ENCODE measurements around the gene TRABD2B.

The TRABD2B gene

GRCh38 chr1:47830021-47830420, 167.2 kb downstream of the TRABD2B start:
- no peak overlapping the region for H3K27ac ChIP-seq
- TF ChIP-seq, protein P1, sequence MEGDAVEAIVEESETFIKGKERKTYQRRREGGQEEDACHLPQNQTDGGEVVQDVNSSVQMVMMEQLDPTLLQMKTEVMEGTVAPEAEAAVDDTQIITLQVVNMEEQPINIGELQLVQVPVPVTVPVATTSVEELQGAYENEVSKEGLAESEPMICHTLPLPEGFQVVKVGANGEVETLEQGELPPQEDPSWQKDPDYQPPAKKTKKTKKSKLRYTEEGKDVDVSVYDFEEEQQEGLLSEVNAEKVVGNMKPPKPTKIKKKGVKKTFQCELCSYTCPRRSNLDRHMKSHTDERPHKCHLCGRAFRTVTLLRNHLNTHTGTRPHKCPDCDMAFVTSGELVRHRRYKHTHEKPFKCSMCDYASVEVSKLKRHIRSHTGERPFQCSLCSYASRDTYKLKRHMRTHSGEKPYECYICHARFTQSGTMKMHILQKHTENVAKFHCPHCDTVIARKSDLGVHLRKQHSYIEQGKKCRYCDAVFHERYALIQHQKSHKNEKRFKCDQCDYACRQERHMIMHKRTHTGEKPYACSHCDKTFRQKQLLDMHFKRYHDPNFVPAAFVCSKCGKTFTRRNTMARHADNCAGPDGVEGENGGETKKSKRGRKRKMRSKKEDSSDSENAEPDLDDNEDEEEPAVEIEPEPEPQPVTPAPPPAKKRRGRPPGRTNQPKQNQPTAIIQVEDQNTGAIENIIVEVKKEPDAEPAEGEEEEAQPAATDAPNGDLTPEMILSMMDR (conservative IDR thresholded peaks at IDR 0.05) = no peak

GRCh38 chr1:47828978-47829377, 168.2 kb downstream of the TRABD2B start:
- no peak overlapping the region for H3K27ac ChIP-seq
- TF ChIP-seq, protein P1 (conservative IDR thresholded peaks at IDR 0.05) = no peak

DNA sequence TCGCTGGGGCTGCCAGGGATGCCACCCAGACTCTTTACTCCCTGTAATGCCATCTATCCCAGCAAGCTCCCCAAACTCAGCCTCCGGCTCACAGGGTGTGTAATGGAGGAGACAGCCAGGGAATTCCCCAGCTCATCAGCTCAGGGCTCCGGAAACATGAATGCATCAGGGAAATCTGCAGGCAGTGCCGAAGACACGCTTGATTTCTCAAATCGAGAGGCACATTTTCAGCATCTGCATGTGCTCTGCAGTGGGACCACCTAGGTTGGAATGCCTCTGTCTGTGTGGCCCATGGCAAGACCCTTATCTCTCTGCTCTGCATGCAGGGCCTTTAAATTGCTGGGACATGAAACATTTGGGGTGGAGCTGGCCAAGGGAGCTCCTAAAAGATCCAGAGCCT, 170.1 kb downstream of the TRABD2B start:
- H3K27ac ChIP-seq = no peak overlapping the region
- TF ChIP-seq, protein P1 (conservative IDR thresholded peaks at IDR 0.05) = no peak

- H3K27ac ChIP-seq = no peak overlapping the region
- TF ChIP-seq, protein P1 (conservative IDR thresholded peaks at IDR 0.05) = no peak
These were observed 172.5 kb downstream of the TRABD2B start for GRCh38 chr1:47824716-47825115.

DNA sequence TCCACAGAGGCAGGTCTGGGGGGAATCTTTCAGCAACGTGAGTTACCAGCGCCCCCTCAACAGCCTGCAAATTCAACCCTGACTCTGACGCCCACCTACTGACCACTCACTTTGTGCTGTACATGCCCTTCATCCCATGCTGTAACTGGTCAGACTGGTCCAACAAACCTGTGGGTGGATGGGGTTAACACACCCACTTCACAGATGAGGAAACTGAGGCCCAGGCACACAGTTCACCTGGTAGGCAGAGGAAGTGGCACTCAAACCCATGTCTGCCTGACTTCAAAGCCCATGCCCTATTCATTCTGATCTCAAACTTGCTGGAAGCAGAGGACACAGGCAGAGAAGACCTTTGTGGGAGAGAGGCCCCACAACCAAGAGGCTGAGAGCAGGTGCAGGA, 172.9 kb downstream of the TRABD2B start:
- TF ChIP-seq, protein P1 (conservative IDR thresholded peaks at IDR 0.05) = no peak
- H3K27ac ChIP-seq = no peak overlapping the region

DNA sequence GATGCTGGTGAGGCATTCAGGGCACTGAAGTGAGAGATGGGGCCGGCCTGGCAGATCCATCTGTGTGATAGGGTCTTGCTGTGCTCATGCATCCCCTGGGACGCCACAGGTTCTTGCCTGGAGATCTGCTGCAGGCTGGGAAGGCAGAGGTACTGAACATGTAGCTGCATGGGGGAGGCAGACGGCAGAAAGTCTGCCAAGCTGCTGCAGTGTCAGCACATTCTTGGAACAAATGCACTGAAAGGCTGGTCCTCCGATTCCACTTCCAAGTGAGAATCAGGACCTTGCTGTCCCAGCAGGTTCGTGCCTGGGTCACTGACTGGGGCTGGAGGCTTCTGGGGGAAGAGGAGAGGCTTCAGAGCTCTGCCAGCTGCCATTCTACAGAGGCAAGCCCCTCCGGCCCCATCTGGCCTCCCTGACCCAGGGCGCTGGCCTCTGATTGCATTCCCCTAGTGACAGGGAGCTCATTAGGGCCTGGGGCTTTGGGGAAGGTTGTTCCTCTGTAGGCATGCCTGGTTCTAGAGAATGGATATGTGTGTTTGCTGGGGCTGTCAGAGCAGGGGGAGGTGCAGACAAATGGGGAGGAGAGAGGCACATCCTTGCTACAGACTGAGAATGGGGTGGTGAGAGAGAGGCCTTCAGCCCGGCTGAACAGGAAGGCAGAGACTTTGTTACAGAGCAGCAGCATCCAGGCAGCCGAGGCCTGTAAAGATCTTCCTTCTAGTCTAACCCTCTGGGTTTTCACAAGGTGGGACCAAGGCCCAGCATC, 174.0 kb downstream of the TRABD2B start:
- TF ChIP-seq, protein P1 (conservative IDR thresholded peaks at IDR 0.05) = no peak

DNA sequence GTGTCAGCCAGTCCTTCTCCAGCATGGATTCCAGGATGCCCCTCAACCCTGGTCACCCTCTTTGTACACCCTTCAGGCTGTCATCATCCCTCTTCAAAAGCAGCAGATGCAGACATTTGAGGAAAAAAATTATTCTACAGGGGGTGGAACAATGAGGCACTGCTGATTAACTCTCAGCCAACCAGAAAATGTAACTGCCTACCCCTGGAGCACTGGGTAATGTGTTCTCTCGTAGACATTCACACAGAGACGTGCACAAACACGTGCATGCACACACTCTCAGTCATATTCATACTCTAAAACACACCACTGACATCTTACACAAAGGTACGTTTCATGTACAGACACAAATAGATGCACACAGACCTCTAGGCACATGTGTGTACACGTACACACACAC, 175.4 kb downstream of the TRABD2B start:
- no peak overlapping the region for H3K27ac ChIP-seq
- TF ChIP-seq, protein P1 (conservative IDR thresholded peaks at IDR 0.05) = no peak

More for the DNA sequence above, 174.0 kb downstream of the TRABD2B start:
- no peak overlapping the region for H3K27ac ChIP-seq

All from VCaP (cell line).